ENCODE results near the gene DKKL1.

Gene DKKL1

DNA sequence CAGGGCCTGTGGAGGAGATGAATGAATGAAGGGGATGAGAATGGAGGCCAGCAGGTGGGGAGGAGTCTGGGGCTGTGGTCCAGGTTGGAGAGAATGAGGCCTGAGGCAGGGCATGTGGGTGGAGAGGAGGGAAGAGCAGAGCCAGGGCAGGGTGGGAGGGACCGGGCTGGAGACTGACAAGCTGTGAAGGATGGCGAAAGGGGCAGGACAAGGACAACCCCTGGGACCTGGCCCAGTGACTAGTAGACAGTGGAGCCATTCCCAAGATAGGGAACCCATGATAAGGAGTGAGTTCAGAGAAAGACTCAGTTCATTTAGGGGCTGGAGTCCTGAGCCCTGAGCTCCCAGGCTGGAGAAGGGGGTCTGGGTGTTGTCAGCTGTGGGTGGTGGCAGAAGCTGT, 56.5 kb downstream of the DKKL1 start:
- TF ChIP-seq, protein P1, sequence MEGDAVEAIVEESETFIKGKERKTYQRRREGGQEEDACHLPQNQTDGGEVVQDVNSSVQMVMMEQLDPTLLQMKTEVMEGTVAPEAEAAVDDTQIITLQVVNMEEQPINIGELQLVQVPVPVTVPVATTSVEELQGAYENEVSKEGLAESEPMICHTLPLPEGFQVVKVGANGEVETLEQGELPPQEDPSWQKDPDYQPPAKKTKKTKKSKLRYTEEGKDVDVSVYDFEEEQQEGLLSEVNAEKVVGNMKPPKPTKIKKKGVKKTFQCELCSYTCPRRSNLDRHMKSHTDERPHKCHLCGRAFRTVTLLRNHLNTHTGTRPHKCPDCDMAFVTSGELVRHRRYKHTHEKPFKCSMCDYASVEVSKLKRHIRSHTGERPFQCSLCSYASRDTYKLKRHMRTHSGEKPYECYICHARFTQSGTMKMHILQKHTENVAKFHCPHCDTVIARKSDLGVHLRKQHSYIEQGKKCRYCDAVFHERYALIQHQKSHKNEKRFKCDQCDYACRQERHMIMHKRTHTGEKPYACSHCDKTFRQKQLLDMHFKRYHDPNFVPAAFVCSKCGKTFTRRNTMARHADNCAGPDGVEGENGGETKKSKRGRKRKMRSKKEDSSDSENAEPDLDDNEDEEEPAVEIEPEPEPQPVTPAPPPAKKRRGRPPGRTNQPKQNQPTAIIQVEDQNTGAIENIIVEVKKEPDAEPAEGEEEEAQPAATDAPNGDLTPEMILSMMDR (conservative IDR thresholded peaks at IDR 0.05; ENCODE audit: low read depth, low read length), result no peak
- no peak for DNase-seq (ENCODE audit: low read depth)
- no peak overlapping the region for H3K4me3 ChIP-seq (ENCODE audit: low read depth, low read length)

DNA sequence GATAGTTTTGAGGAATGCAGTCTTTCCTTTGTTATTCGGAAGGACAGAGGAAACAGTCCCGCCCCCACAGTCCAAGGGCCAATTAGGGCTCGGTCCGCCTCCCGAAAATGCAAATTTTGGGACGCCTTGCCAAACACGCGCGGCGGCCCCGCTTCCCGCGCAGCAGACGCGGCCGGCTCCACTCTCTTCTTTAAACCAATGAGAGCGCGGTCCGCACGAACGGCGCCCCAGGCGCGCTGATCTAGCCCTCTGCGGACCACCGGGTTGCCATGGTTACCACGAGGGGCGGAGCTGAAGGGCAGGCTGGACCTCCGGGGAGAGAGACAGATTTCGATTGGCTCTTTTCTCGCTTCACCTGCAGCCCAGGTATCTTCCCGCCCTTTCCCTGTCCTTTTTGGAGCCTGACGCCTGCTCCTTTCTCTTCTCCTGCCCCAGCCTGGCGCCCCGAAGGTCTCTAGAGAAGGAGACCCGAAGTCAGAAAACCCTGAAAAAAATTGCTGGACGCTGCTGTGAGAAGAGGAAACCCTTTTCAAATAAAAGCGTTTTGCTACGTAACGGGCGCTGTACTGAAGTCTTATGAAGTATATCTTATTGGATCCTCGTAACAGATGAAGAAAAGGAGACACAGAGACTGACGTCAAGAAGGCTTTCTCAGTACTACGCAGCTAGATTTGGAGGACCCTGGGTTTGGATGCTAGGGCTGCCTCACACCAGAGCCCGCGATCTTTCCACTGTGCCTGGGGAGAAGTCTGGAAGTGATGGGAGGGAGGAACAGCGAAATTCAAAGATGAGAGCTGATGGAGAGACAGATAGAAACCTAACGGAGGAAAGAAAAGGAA, 57.6 kb downstream of the DKKL1 start:
- H3K4me3 ChIP-seq (ENCODE audit: low read depth, low read length), result no peak overlapping the region
- DNase-seq (ENCODE audit: low read depth), result peak; percentile 55

DNA sequence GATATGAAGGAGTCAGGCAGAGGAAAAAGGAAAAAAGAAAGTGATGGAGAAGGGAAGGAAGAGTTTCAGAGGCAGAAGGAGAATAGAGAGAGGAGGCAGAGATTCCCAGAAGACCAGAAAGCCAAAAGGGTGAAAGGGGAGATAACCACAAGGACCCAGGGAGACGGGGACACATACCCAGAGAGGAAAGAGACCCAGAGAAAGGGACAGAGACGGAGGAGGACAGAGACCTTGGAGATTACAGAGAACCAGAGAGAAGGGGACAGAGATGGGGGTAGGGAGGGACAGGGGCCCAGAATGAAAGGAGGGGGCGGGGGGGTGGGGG, 58.2 kb downstream of the DKKL1 start:
- no peak for DNase-seq (ENCODE audit: low read depth)
- TF ChIP-seq, protein P1 (conservative IDR thresholded peaks at IDR 0.05; ENCODE audit: low read depth, low read length), result no peak
- no peak overlapping the region for H3K4me3 ChIP-seq (ENCODE audit: low read depth, low read length)

More for the DNA sequence above, 57.6 kb downstream of the DKKL1 start:
- TF ChIP-seq, protein P1 (conservative IDR thresholded peaks at IDR 0.05; ENCODE audit: low read depth, low read length), result no peak

DNA sequence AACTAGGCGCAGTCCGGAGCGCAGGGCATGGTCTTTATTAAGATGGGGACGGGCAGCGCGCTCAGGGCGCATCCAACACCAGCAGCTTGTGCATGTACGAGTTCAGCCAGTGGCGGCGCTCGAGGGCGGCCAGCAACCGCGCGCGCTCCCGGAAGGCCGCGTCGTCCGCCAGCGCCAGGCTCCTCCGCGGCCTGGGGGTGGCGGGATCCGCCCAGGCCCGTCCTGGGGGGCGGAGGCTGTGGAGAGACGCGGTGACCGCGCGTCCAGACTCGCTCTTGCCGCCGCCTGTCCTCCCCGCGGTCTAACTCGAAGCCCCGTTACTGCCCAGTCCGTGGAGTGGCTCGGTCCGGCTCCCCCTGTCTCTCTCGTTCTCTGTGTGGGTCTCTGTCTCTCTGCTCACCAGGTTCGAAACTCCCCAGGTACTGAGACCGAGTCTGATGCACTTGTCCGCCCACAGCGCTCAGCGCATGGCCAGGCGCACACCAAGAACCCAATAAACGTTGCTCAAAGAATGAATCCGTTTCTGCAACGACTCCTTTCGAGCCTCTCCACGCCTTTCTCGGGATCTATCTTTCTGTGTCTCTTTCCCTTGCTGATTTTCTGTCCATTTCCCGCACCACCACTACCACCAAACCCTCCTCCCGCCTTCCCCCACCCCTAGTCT, 58.9 kb downstream of the DKKL1 start:
- TF ChIP-seq, protein P1 (conservative IDR thresholded peaks at IDR 0.05; ENCODE audit: low read depth, low read length), result peak; percentile 39
- no peak overlapping the region for H3K4me3 ChIP-seq (ENCODE audit: low read depth, low read length)
- peak; percentile 20 for DNase-seq (ENCODE audit: low read depth)

DNA sequence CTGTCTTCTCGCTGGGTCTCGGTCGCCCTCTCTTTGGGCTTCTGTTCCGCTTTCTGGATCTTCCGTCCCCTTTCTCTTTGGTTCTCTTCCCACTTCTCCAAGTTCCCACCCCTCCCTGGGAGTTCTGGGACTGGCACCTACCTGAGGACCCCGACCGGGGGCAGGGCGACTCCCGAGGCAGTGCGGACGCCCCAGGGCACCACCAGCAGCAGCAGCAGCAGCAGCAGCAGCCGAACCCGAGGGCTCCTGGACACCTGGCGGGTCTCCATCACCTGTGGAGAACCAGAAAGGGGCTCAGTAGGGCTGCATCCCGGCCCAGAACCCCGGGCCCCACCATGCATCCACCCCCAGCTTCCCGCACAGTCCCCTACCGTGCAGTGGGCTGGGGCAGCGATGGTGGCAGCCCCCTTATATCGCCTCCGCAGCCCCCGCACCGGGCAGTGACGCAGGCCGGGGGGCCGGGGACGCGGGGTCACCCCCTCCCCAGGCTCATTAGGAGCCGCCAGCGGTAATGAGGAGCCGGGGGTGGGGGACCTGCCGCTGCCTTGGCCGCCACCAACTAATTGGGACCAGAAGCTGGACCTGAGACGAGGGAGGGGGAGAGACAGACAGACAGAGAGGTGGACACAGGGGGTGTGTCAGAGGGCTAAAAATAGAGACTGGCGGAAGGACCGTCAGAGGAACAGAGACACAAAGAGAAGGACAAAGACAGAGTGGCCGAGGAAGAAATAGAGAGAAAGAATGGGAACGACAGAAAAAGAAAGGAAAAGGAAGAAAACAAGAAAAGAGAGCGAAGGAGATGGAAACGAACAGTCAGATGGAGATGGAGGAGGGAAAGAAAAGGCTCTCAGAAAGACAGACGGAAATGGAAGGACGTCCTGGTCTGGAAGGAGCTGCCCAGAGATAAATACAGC, 59.7 kb downstream of the DKKL1 start, which contains the start of gene PTH2:
Gene PTH2 (minus strand): TSS at position 371 of the 914 bp plus-strand sequence. CDS start 102 bp downstream, at position 269.
- no peak for DNase-seq (ENCODE audit: low read depth)
- TF ChIP-seq, protein P1 (conservative IDR thresholded peaks at IDR 0.05; ENCODE audit: low read depth, low read length), result no peak
- no peak within 1 kb of the TSS for H3K4me3 ChIP-seq (ENCODE audit: low read depth, low read length)

DNA sequence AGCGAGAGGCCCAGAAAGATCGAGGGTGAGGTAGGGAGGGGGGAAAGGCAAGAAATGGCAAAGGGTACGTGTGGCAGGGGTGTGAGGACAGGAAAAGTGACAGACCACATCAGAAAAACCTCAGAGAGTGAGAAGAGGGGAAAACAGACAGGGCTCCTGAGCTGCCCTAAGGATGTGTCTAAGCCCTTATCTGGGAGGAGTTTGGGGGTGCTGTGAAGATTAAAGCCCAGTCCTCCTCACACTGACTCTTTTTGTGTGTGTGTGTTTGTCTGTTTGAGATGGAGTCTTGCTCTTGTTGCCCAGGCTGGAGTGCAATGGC, 60.3 kb downstream of the DKKL1 start:
- H3K4me3 ChIP-seq (ENCODE audit: low read depth, low read length), result no peak overlapping the region
- TF ChIP-seq, protein P1 (conservative IDR thresholded peaks at IDR 0.05; ENCODE audit: low read depth, low read length), result no peak
- no peak for DNase-seq (ENCODE audit: low read depth)
